ENCODE results near the gene NDRG2. TPM values are rescaled to one million over a fixed set of nuclear protein-coding genes. Genes with fewer than 3 reads are reported as not detected.

The NDRG2 gene
- total and polyA plus RNA-seq, 2 experiments from 2014 or later: 0.28 to 2.8 TPM

DNA sequence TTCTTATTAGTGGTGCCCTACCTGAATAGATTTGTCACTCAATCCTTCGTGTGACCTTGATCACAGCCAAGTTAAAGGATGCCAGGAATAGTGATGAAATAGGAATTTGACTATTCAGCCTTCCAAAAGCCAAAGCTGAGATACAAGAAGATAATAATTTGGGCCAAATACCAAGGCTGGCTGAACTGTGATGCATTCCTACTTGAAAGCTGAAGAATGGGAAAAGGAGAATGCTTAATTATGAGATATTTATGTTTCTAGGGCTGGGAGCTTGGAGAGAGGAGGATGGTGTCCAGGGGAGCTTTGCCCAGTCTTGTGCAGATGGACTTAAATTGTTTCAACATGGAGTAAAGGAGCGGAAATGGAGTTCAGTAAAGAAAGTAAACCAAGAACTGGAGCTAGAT, 22.5 kb upstream of the NDRG2 start:
- peak; percentile 63 for DNase-seq
- no peaks in the 10 kb centered on the region for H3K36me3 ChIP-seq (ENCODE audit: low read depth)
- no peaks in the 10 kb centered on the region for H3K9me3 ChIP-seq (ENCODE audit: low read depth)

DNA sequence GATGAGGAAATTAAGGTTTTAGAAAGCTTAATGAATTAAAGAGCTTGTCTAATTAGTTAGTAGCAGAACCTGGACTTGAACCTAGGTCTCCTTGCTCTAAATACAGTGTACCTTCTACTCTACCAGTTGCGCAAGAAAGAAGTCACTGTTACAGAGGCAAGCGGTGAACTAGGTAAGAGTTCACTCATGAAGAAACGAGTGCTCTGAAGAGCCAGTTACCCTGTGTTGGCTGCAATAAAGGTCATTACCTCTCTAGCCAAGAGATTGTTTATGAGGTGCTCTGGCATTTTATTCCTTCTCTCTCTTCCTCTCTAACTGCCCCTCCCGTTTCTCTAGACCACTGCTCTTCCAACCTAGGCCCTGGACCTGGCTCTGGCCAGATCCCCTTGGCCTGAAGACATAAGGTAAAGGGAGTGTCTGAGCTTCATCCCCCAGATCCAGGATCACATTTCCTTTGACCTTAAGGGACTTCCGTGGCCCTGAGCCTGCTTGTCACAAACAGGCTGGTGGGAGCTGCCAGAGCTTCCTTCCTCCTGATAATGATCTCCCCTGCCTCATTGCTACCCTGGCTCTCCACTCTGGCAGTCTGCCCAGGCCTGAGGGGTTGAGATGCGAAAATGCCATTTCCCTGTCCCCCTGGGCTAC, 19.2 kb upstream of the NDRG2 start:
- H3K9me2 ChIP-seq (ENCODE audit: insufficient read depth): no peaks in the 10 kb centered on the region
- no peak overlapping the region for H3K4me2 ChIP-seq (ENCODE audit: unreplicated experiment)
- H3K27me3 ChIP-seq (replicated peaks; ENCODE audit: insufficient read depth): no peaks in the 10 kb centered on the region
- 65 to 66% methylated on average over 6 of the region's 6 CpGs for WGBS, 2 experiments (ENCODE audit: low coverage in 1 of 2, low lambda C conversion rate in 2 of 2, missing lambda C conversion rate in 2 of 2)
- H3K36me3 ChIP-seq (ENCODE audit: low read depth): no peaks in the 10 kb centered on the region
- H3F3A ChIP-seq (ENCODE audit: insufficient read depth): peaks cover 20% of the 10 kb centered on the region
- in situ Hi-C loops (cut with MboI): no loop called here
- no peak overlapping the region for H3K27ac ChIP-seq
- H2AFZ ChIP-seq: no peak overlapping the region
- no peak overlapping the region for H3K4me3 ChIP-seq
- TF ChIP-seq EZH2phosphoT487 (IDR thresholded peaks at IDR 0.05; ENCODE audit: insufficient read depth, low read depth): no peak
- TF ChIP-seq EZH2 (IDR thresholded peaks at IDR 0.05; ENCODE audit: insufficient read depth, poor library complexity, severe bottlenecking): no peak
- no peak for DNase-seq
- no peaks in the 10 kb centered on the region for H4K20me1 ChIP-seq (ENCODE audit: insufficient read depth)
- no peaks in the 10 kb centered on the region for H3K79me2 ChIP-seq (ENCODE audit: insufficient read depth)
- no peak overlapping the region for H3K9ac ChIP-seq
- no peaks in the 10 kb centered on the region for H3K9me3 ChIP-seq (ENCODE audit: low read depth)
- H3K4me1 ChIP-seq (ENCODE audit: insufficient read depth): peaks cover 28% of the 10 kb centered on the region

More for the DNA sequence above, 22.5 kb upstream of the NDRG2 start:
- Histone ChIP-seq H3K79me2 (ENCODE audit: insufficient read depth) (no peaks in the 10 kb centered on the region), H3K9me2 (ENCODE audit: insufficient read depth) (no peaks in the 10 kb centered on the region), H2AFZ (peak overlapping the region; percentile 43; the same call in 1 of the 2 replicates), H3K9ac (no peak overlapping the region), H3K4me1 (ENCODE audit: insufficient read depth) (peaks cover 33% of the 10 kb centered on the region), H3K4me2 (ENCODE audit: unreplicated experiment) (peak overlapping the region; percentile 19), H4K20me1 (ENCODE audit: insufficient read depth) (no peaks in the 10 kb centered on the region), H3K27me3 (replicated peaks; ENCODE audit: insufficient read depth) (no peaks in the 10 kb centered on the region), H3K4me3 (no peak overlapping the region), H3K27ac (peak overlapping the region; percentile 54), H3F3A (ENCODE audit: insufficient read depth) (peaks cover 33% of the 10 kb centered on the region)
- WGBS, 2 experiments (ENCODE audit: low coverage in 1 of 2, low lambda C conversion rate in 2 of 2, missing lambda C conversion rate in 2 of 2): 31 to 35% methylated on average over 2 of the region's 2 CpGs
- no peak for TF ChIP-seq EZH2 (IDR thresholded peaks at IDR 0.05; ENCODE audit: insufficient read depth, poor library complexity, severe bottlenecking)
- TF ChIP-seq EZH2phosphoT487 (IDR thresholded peaks at IDR 0.05; ENCODE audit: insufficient read depth, low read depth): no peak
- in situ Hi-C loops (cut with MboI): no loop called here

DNA sequence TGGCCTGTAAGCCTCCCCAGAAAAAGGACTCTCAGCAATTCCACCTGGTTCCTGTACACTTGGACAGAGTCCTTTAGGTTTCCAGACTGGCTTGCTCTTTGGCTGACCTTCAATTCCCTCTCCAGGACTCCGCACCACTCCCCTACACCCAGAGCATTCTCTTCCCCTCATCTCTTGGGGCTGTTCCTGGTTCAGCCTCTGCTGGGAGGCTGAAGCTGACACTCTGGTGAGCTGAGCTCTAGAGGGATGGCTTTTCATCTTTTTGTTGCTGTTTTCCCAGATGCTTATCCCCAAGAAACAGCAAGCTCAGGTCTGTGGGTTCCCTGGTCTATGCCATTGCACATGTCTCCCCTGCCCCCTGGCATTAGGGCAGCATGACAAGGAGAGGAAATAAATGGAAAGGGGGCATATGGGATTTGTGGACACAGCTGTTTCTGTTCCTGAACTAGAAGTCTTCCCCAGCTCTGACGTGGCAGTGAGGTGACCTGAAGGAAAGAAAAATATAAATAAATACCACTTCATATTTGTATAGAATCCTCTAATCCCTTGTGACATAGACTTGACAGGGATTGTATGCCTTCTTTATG, 18.6 kb upstream of the NDRG2 start:
- Histone ChIP-seq H3K9ac (no peak overlapping the region), H3K9me2 (ENCODE audit: insufficient read depth) (no peaks in the 10 kb centered on the region), H3K4me2 (ENCODE audit: unreplicated experiment) (no peak overlapping the region), H3F3A (ENCODE audit: insufficient read depth) (peaks cover 14% of the 10 kb centered on the region), H3K9me3 (ENCODE audit: low read depth) (no peaks in the 10 kb centered on the region), H3K36me3 (ENCODE audit: low read depth) (no peaks in the 10 kb centered on the region), H4K20me1 (ENCODE audit: insufficient read depth) (no peaks in the 10 kb centered on the region), H3K27ac (no peak overlapping the region), H3K79me2 (ENCODE audit: insufficient read depth) (no peaks in the 10 kb centered on the region), H3K4me3 (no peak overlapping the region), H2AFZ (no peak overlapping the region), H3K27me3 (replicated peaks; ENCODE audit: insufficient read depth) (no peaks in the 10 kb centered on the region), H3K4me1 (ENCODE audit: insufficient read depth) (peaks cover 27% of the 10 kb centered on the region)
- TF ChIP-seq EZH2phosphoT487 (IDR thresholded peaks at IDR 0.05; ENCODE audit: insufficient read depth, low read depth) (no peak), EZH2 (IDR thresholded peaks at IDR 0.05; ENCODE audit: insufficient read depth, poor library complexity, severe bottlenecking) (no peak)
- WGBS, 2 experiments (ENCODE audit: low coverage in 1 of 2, low lambda C conversion rate in 2 of 2, missing lambda C conversion rate in 2 of 2): 70 to 75% methylated on average over 2 of the region's 2 CpGs
- in situ Hi-C loops (cut with MboI): no loop called here
- no peak for DNase-seq

DNA sequence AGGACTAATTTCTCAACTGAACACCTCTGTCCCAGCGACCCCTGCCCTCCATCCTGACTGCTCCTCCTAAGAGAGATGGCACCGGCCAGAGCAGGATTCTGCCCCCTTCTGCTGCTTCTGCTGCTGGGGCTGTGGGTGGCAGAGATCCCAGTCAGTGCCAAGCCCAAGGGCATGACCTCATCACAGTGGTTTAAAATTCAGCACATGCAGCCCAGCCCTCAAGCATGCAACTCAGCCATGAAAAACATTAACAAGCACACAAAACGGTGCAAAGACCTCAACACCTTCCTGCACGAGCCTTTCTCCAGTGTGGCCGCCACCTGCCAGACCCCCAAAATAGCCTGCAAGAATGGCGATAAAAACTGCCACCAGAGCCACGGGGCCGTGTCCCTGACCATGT, 18.1 kb upstream of the NDRG2 start:
- no peak for DNase-seq
- no peak for TF ChIP-seq EZH2phosphoT487 (IDR thresholded peaks at IDR 0.05; ENCODE audit: insufficient read depth, low read depth)
- no peak for TF ChIP-seq EZH2 (IDR thresholded peaks at IDR 0.05; ENCODE audit: insufficient read depth, poor library complexity, severe bottlenecking)
- whole genome bisulfite sequencing, 2 experiments (ENCODE audit: low coverage in 1 of 2, low lambda C conversion rate in 2 of 2, missing lambda C conversion rate in 2 of 2): 75 to 82% methylated on average over 8 of the region's 8 CpGs
- no peak overlapping the region for H2AFZ ChIP-seq
- no peak overlapping the region for H3K4me2 ChIP-seq (ENCODE audit: unreplicated experiment)
- H4K20me1 ChIP-seq (ENCODE audit: insufficient read depth): no peaks in the 10 kb centered on the region
- H3K9me3 ChIP-seq (ENCODE audit: low read depth): no peaks in the 10 kb centered on the region
- no peak overlapping the region for H3K4me3 ChIP-seq
- no peak overlapping the region for H3K9ac ChIP-seq
- H3K79me2 ChIP-seq (ENCODE audit: insufficient read depth): no peaks in the 10 kb centered on the region
- H3K9me2 ChIP-seq (ENCODE audit: insufficient read depth): no peaks in the 10 kb centered on the region
- H3K27me3 ChIP-seq (replicated peaks; ENCODE audit: insufficient read depth): no peaks in the 10 kb centered on the region
- H3K27ac ChIP-seq: no peak overlapping the region
- in situ Hi-C loops (cut with MboI): no loop called here
- H3F3A ChIP-seq (ENCODE audit: insufficient read depth): peaks cover 9% of the 10 kb centered on the region
- peaks cover 22% of the 10 kb centered on the region for H3K4me1 ChIP-seq (ENCODE audit: insufficient read depth)
- H3K36me3 ChIP-seq (ENCODE audit: low read depth): no peaks in the 10 kb centered on the region
